ENCODE results near the gene TMTC1. TPM values are rescaled to one million over a fixed set of nuclear protein-coding genes. Genes with fewer than 3 reads are reported as not detected.
"Not testable (repeated sequence)": the region's sequence is repeated elsewhere in the genome, so short reads cannot be mapped to it uniquely, and the experiment has no call there.

Gene TMTC1
- total and polyA plus RNA-seq, 9 of the 15 experiments (the other 6 are each of a cell fraction or from before 2014, with no cell fraction given): under 0.01 to 0.18 (median 0.06) TPM; not detected in 2

- TF ChIP-seq RBBP5 (IDR thresholded peaks at IDR 0.05; ENCODE audit: borderline replicate concordance, insufficient read depth, low read length, poor library complexity, severe bottlenecking): no peak
Measured at GRCh38 chr12:29638528-29638927, 145.2 kb downstream of the TMTC1 start (continued).

GRCh38 chr12:29634057-29634456 is 149.7 kb downstream of the TMTC1 start:
- Histone ChIP-seq H3K79me2 (ENCODE audit: control insufficient read depth, insufficient read depth, low read length) (no peaks in the 10 kb centered on the region), H3K4me2 (ENCODE audit: insufficient read depth, low read length) (no peak overlapping the region), H3K9me3 (replicated peaks; ENCODE audit: control insufficient read depth, insufficient read depth, low read depth, low read length) (no peaks in the 10 kb centered on the region), H3K9ac (ENCODE audit: insufficient read depth in 1 of 2, low read depth in 2 of 2, low read length in 2 of 2) (no peak overlapping the region), H2AFZ (ENCODE audit: low read depth, low read length) (no peak overlapping the region), H3K27me3 (ENCODE audit: control insufficient read depth in 2 of 2, insufficient read depth in 2 of 2, low read length in 2 of 2) (peaks cover 0 to 5% of the 10 kb centered on the region in 2 experiments; a peak in 2 of 5 replicates), H3K4me3 (no peak overlapping the region), H3K27ac (ENCODE audit: extremely low read depth, low read depth, low read length) (no peak overlapping the region), H4K20me1 (replicated peaks; ENCODE audit: control insufficient read depth, insufficient read depth, low read length) (no peaks in the 10 kb centered on the region), H3K4me1 (replicated peaks in 1 of 2; ENCODE audit: control insufficient read depth in 2 of 2, insufficient read depth in 2 of 2, low read length in 2 of 2) (no peaks in the 10 kb centered on the region), H3K9me1 (ENCODE audit: control insufficient read depth, insufficient read depth, low read length) (no peaks in the 10 kb centered on the region), H3K36me3 (ENCODE audit: control insufficient read depth, insufficient read depth, low read length) (no peaks in the 10 kb centered on the region)
- CTCF ChIA-PET (ENCODE audit: low intra/inter-chr PET ratio): no interaction called here
- in situ Hi-C loops (cut with MboI) (no loop called here), intact Hi-C loops (cut with micrococcal nuclease) (no loop called here)
- BruUV-seq (replicated peaks): no TSS peak
- POLR2A ChIA-PET: no interaction called here
- FAIRE-seq (no peak), ATAC-seq (no peak), DNase-seq (ENCODE audit: extremely low read depth in 1 of 4, low spot score in 3 of 4) (no peak)
- 0% methylated on average over 3 of the region's 3 CpGs for WGBS (ENCODE audit: insufficient coverage, low coverage, missing lambda C conversion rate)
- TF ChIP-seq ARID3A (IDR thresholded peaks at IDR 0.05; ENCODE audit: borderline replicate concordance, low read depth, low read length): no peak
- no peak for TF ChIP-seq JUND (IDR thresholded peaks at IDR 0.05; ENCODE audit: borderline replicate concordance, low read depth, low read length)
- TF ChIP-seq JUND (tag; IDR thresholded peaks at IDR 0.05; ENCODE audit: borderline replicate concordance, low read depth, low read length): no peak
- TF ChIP-seq ZNF668 (CRISPR knock-in tag; IDR thresholded peaks at IDR 0.05): no peak
- no peak for TF ChIP-seq ZBTB12 (CRISPR knock-in tag; IDR thresholded peaks at IDR 0.05)
- no peak for TF ChIP-seq ZNF12 (CRISPR knock-in tag; IDR thresholded peaks at IDR 0.05)
- no peak for TF ChIP-seq E2F8 (IDR thresholded peaks at IDR 0.05; ENCODE audit: low read depth, partially characterized antibody)

- POLR2A ChIA-PET; CTCF ChIA-PET (ENCODE audit: low intra/inter-chr PET ratio); intact Hi-C loops (cut with micrococcal nuclease); H3K9me3 ChIP-seq (replicated peaks; ENCODE audit: control insufficient read depth, insufficient read depth, low read depth, low read length); DNase-seq (ENCODE audit: extremely low read depth in 1 of 4, low spot score in 3 of 4); BruUV-seq (replicated peaks); H3K27me3 ChIP-seq (ENCODE audit: control insufficient read depth in 2 of 2, insufficient read depth in 2 of 2, low read length in 2 of 2); H3K9me1 ChIP-seq (ENCODE audit: control insufficient read depth, insufficient read depth, low read length); H3K9ac ChIP-seq (ENCODE audit: insufficient read depth in 1 of 2, low read depth in 2 of 2, low read length in 2 of 2); H3K4me2 ChIP-seq (ENCODE audit: insufficient read depth, low read length); FAIRE-seq; H4K20me1 ChIP-seq (replicated peaks; ENCODE audit: control insufficient read depth, insufficient read depth, low read length); H3K79me2 ChIP-seq (ENCODE audit: control insufficient read depth, insufficient read depth, low read length); in situ Hi-C loops (cut with MboI); H3K4me3 ChIP-seq; ATAC-seq; H3K4me1 ChIP-seq (replicated peaks in 1 of 2; ENCODE audit: control insufficient read depth in 2 of 2, insufficient read depth in 2 of 2, low read length in 2 of 2); H2AFZ ChIP-seq (ENCODE audit: low read depth, low read length); H3K36me3 ChIP-seq (ENCODE audit: control insufficient read depth, insufficient read depth, low read length); H3K27ac ChIP-seq (ENCODE audit: extremely low read depth, low read depth, low read length): not testable (repeated sequence)
- WGBS (ENCODE audit: insufficient coverage, low coverage, missing lambda C conversion rate): 0% methylated on average over 1 of the region's 1 CpG
Measured at GRCh38 chr12:29630164-29630563, 153.6 kb downstream of the TMTC1 start.

All from K562 (cell line).